ENCODE data around the gene SLC22A23.

Gene SLC22A23

GRCh38 chr6:3398755-3399696, 57.8 kb downstream of the SLC22A23 start:
- Histone ChIP-seq H3K27ac (ENCODE audit: low read length) (no peak overlapping the region), H3K9ac (ENCODE audit: low read depth, low read length) (no peak overlapping the region), H3K4me3 (ENCODE audit: low read depth in 1 of 2, low read length in 2 of 2) (no peak overlapping the region), H3K4me2 (ENCODE audit: insufficient read depth, low read length) (no peak overlapping the region), H4K20me1 (ENCODE audit: insufficient read depth, low read length) (no peaks in the 10 kb centered on the region), H3K9me3 (ENCODE audit: insufficient read depth, low read length, severe bottlenecking) (no peaks in the 10 kb centered on the region), H2AFZ (ENCODE audit: low read depth, low read length) (no peak overlapping the region), H3K4me1 (ENCODE audit: insufficient read depth, low read length) (no peaks in the 10 kb centered on the region), H3K79me2 (ENCODE audit: insufficient read depth, low read length) (no peaks in the 10 kb centered on the region), H3K27me3 (ENCODE audit: insufficient read depth, low read length, poor library complexity) (no peaks in the 10 kb centered on the region), H3K36me3 (ENCODE audit: insufficient read depth, low read length) (no peaks in the 10 kb centered on the region)
- no peak for TF ChIP-seq EZH2 (IDR thresholded peaks at IDR 0.05; ENCODE audit: borderline replicate concordance, low read depth, low read length, severe bottlenecking)
- TF ChIP-seq CTCF (IDR thresholded peaks at IDR 0.05; ENCODE audit: borderline replicate concordance, extremely low read depth, low read length, poor library complexity, severe bottlenecking) = no peak
- no peak for DNase-seq
- ATAC-seq (ENCODE audit: insufficient read depth, low read depth) = no peak

DNA sequence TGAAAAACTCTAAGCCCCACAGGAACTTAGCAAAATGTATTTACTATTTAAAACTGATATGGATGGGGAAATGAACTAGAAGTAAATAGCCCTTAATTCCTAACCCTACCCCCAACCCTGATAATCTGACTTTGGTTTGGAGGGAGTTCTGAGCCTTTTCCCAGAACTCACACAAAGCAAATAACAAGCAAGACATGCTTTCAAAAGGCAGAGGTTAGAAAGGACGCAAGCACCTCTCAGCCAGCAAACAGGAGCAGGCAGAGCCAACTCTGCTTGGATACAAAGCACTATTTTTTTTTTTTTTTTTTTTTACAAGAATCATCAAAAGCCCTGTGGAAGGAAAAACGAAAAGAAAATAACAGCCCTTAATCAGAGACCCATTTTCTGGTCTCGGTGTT, 58.7 kb downstream of the SLC22A23 start:
- no peak for TF ChIP-seq CTCF (IDR thresholded peaks at IDR 0.05; ENCODE audit: borderline replicate concordance, extremely low read depth, low read length, poor library complexity, severe bottlenecking)
- H4K20me1 ChIP-seq (ENCODE audit: insufficient read depth, low read length) = no peaks in the 10 kb centered on the region
- H3K4me2 ChIP-seq (ENCODE audit: insufficient read depth, low read length) = no peak overlapping the region

DNA sequence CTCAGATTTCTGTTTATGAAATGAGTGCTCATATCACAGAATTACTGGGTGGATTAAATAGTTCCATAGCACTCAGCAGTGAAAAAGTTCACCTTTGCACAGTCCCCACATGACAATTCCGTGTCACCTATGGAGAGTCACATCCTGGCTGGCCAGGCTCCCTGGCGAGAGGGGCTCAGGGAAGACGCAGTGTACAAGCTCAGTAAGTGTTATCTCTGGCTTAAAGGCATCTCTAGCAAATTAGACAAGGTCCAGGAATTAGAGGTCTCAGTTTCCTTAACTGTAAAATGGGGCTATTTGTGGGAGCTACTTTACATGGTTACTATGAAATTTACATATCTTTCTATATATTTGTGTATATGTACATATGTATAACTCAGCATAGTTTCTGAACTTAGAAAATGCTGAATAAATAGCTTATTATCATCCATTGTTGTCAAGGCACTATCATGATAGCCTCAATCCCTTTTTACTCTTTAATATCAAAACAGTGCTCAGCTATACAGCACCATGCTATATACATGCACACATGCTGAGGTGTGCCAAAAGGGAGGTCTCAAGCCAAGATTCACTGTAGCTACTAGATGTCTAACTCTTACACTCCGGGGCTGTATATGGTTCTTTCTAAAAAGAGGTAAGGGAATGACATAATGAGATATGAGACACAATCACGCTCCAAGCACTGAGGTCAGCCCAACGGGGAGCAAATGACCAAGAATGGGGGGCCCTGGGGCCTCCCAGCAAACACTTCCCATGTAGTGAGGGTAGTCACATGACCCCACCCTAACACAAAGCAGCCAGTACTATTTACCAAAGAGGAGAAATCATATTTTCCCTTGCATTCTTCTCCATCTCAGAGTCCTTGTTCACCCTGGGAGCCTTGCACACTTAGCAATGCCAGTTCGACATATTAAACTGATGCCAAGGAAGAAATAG, 59.4 kb downstream of the SLC22A23 start:
- Histone ChIP-seq H3K4me2 (ENCODE audit: insufficient read depth, low read length) (no peak overlapping the region), H3K9ac (ENCODE audit: low read depth, low read length) (no peak overlapping the region), H2AFZ (ENCODE audit: low read depth, low read length) (no peak overlapping the region), H4K20me1 (ENCODE audit: insufficient read depth, low read length) (no peaks in the 10 kb centered on the region), H3K4me3 (ENCODE audit: low read depth in 1 of 2, low read length in 2 of 2) (no peak overlapping the region), H3K36me3 (ENCODE audit: insufficient read depth, low read length) (no peaks in the 10 kb centered on the region), H3K9me3 (ENCODE audit: insufficient read depth, low read length, severe bottlenecking) (no peaks in the 10 kb centered on the region), H3K27ac (ENCODE audit: low read length) (no peak overlapping the region), H3K4me1 (ENCODE audit: insufficient read depth, low read length) (no peaks in the 10 kb centered on the region), H3K79me2 (ENCODE audit: insufficient read depth, low read length) (no peaks in the 10 kb centered on the region), H3K27me3 (ENCODE audit: insufficient read depth, low read length, poor library complexity) (no peaks in the 10 kb centered on the region)
- TF ChIP-seq CTCF (IDR thresholded peaks at IDR 0.05; ENCODE audit: borderline replicate concordance, extremely low read depth, low read length, poor library complexity, severe bottlenecking) (no peak), EZH2 (IDR thresholded peaks at IDR 0.05; ENCODE audit: borderline replicate concordance, low read depth, low read length, severe bottlenecking) (no peak)
- ATAC-seq (ENCODE audit: insufficient read depth, low read depth) (no peak), DNase-seq (no peak)

More for the DNA sequence above, 58.7 kb downstream of the SLC22A23 start:
- Histone ChIP-seq H2AFZ (ENCODE audit: low read depth, low read length) (no peak overlapping the region), H3K9me3 (ENCODE audit: insufficient read depth, low read length, severe bottlenecking) (no peaks in the 10 kb centered on the region), H3K27me3 (ENCODE audit: insufficient read depth, low read length, poor library complexity) (no peaks in the 10 kb centered on the region), H3K79me2 (ENCODE audit: insufficient read depth, low read length) (no peaks in the 10 kb centered on the region), H3K9ac (ENCODE audit: low read depth, low read length) (no peak overlapping the region), H3K36me3 (ENCODE audit: insufficient read depth, low read length) (no peaks in the 10 kb centered on the region), H3K4me3 (ENCODE audit: low read depth in 1 of 2, low read length in 2 of 2) (no peak overlapping the region), H3K4me1 (ENCODE audit: insufficient read depth, low read length) (no peaks in the 10 kb centered on the region), H3K27ac (ENCODE audit: low read length) (no peak overlapping the region)
- ATAC-seq (ENCODE audit: insufficient read depth, low read depth) (no peak), DNase-seq (no peak)

Measured in DND-41 (cell line).